ENCODE results near the gene HSPBP1. TPM values are rescaled to one million over a fixed set of nuclear protein-coding genes. Genes with fewer than 3 reads are reported as not detected.

HSPBP1 gene
- total and polyA plus RNA-seq, 2 of the 4 experiments (the other 2 are of a cell fraction), result 21.0 to 43.2 TPM

DNA sequence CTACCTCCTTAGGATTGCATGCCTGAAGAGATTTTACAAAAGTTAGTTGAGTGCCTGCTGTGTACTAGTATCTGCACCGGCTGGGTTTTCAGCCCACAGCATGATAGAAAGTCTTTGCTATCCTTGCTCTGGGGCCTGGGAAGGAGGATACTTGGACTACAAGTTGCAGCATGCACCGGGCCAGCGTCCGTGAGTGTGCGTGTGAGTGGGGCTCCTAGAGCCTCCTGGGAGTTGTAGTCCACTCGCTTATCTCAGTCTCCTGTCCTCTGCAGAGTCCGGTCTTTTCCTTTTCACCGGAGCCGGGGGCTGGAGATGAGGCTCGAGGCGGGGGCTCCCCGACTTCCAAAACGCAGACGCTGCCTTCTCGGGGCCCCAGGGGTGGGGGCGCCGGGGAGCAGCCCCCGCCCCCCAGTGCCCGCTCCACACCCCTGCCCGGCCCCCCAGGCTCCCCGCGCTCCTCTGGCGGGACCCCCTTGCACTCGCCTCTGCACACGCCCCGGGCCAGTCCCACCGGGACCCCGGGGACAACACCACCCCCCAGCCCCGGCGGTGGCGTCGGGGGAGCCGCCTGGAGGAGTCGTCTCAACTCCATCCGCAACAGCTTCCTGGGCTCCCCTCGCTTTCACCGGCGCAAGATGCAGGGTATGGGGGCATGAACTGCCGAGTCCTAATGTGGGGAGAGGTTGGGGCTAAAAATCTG lies 24.5 kb upstream of the HSPBP1 start:
- Histone ChIP-seq H3K14ac (replicated peaks; ENCODE audit: low read depth, low read length) (no peak overlapping the region), H4K5ac (ENCODE audit: low read depth, low read length) (no peak overlapping the region), H3K27ac (ENCODE audit: insufficient read depth, low read length) (no peak overlapping the region), H2AK9ac (replicated peaks; ENCODE audit: low read depth, low read length, poor library complexity) (no peak overlapping the region), H3K9me1 (ENCODE audit: insufficient read depth, low read length) (no peaks in the 10 kb centered on the region), H4K8ac (ENCODE audit: low read depth in 2 of 2, low read length in 2 of 2) (no peak overlapping the region), H2AK5ac (ENCODE audit: low read depth, low read length) (no peak overlapping the region), H3K23ac (ENCODE audit: low read depth, low read length) (no peak overlapping the region), H2BK5ac (ENCODE audit: low read depth, low read length, poor library complexity, severe bottlenecking) (no peak overlapping the region), H4K20me1 (ENCODE audit: insufficient read depth, low read length) (no peaks in the 10 kb centered on the region), H2BK15ac (ENCODE audit: low read depth, low read length) (no peak overlapping the region), H3K9ac (ENCODE audit: low read depth, low read length) (no peak overlapping the region), H3K4me1 (ENCODE audit: control insufficient read depth, insufficient read depth, low read length) (no peaks in the 10 kb centered on the region), H3K36me3 (ENCODE audit: control insufficient read depth, insufficient read depth, low read length) (peaks cover 49% of the 10 kb centered on the region), H3K9me3 (ENCODE audit: control insufficient read depth, insufficient read depth, low read length) (no peaks in the 10 kb centered on the region; the same call in 1 of the 2 replicates), H2BK120ac (ENCODE audit: low read depth, low read length) (no peak overlapping the region), H3K4me2 (ENCODE audit: low read depth, low read length) (no peak overlapping the region), H3K4me3 (ENCODE audit: insufficient read depth, low read depth, low read length) (no peak overlapping the region), H2BK20ac (ENCODE audit: low read depth, low read length) (no peak overlapping the region), H3K56ac (ENCODE audit: extremely low read depth, insufficient read depth, low read length) (no peak overlapping the region), H3K79me1 (ENCODE audit: low read depth in 1 of 2, low read length in 2 of 2) (no peaks in the 10 kb centered on the region), H3K18ac (ENCODE audit: low read depth, low read length) (no peak overlapping the region), H3K4ac (ENCODE audit: low read depth, low read length) (no peak overlapping the region), H2AFZ (replicated peaks; ENCODE audit: low read length, poor library complexity) (no peak overlapping the region), H3K27me3 (ENCODE audit: control insufficient read depth, insufficient read depth, low read length) (no peaks in the 10 kb centered on the region), H4K91ac (ENCODE audit: insufficient read depth, low read depth, low read length) (no peak overlapping the region)
- dilution Hi-C loops (cut with HindIII; ENCODE audit: low sequenced_read_pairs, unreplicated experiment), result no loop called here
- DNase-seq (no peak), ATAC-seq (ENCODE audit: low read depth) (no peak)
- POLR2A ChIA-PET (ENCODE audit: unreplicated experiment), result no interaction called here
- 94% methylated on average over 16 of the region's 39 CpGs; no CpG with 5 or more reads in 1 of the 2 experiments for WGBS, 2 experiments (ENCODE audit: extremely low coverage in 2 of 2, insufficient read length in 1 of 2)
- intact Hi-C loops (cut with micrococcal nuclease), result loop anchor here (5.0 kb wide), 1 partner anchor 83 kb away; the partner anchor contains the start of gene RPL28
- CTCF ChIA-PET, result no interaction called here
- in situ Hi-C loops (cut with MboI; ENCODE audit: low sequenced_read_pairs), result no loop called here
- BruUV-seq (replicated peaks), result no TSS peak
- TF ChIP-seq NFE2L2 (IDR thresholded peaks at IDR 0.05; ENCODE audit: low read depth, low read length), result no peak
- no peak for TF ChIP-seq CHD1 (IDR thresholded peaks at IDR 0.05; ENCODE audit: low read depth, low read length)
- no peak for TF ChIP-seq SMC3 (IDR thresholded peaks at IDR 0.05; ENCODE audit: low read depth, low read length)
- TF ChIP-seq RAD21 (IDR thresholded peaks at IDR 0.05; ENCODE audit: low read length), result no peak
- no peak for TF ChIP-seq POLR2A (IDR thresholded peaks at IDR 0.05; ENCODE audit: low read depth, low read length)
- TF ChIP-seq, protein P1, sequence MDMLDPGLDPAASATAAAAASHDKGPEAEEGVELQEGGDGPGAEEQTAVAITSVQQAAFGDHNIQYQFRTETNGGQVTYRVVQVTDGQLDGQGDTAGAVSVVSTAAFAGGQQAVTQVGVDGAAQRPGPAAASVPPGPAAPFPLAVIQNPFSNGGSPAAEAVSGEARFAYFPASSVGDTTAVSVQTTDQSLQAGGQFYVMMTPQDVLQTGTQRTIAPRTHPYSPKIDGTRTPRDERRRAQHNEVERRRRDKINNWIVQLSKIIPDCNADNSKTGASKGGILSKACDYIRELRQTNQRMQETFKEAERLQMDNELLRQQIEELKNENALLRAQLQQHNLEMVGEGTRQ (IDR thresholded peaks at IDR 0.05; ENCODE audit: low read depth, low read length), result no peak
- no peak for TF ChIP-seq RCOR1 (IDR thresholded peaks at IDR 0.05; ENCODE audit: insufficient replicate concordance, low read length)
- TF ChIP-seq CEBPB (IDR thresholded peaks at IDR 0.05; ENCODE audit: low read depth, low read length), result no peak
- TF ChIP-seq MAFK (IDR thresholded peaks at IDR 0.05; ENCODE audit: low read depth, low read length), result no peak
- TF ChIP-seq MAZ (IDR thresholded peaks at IDR 0.05; ENCODE audit: borderline replicate concordance, low read depth, low read length), result no peak
- TF ChIP-seq BHLHE40 (IDR thresholded peaks at IDR 0.05; ENCODE audit: low read depth, low read length), result no peak
- TF ChIP-seq, protein P2, sequence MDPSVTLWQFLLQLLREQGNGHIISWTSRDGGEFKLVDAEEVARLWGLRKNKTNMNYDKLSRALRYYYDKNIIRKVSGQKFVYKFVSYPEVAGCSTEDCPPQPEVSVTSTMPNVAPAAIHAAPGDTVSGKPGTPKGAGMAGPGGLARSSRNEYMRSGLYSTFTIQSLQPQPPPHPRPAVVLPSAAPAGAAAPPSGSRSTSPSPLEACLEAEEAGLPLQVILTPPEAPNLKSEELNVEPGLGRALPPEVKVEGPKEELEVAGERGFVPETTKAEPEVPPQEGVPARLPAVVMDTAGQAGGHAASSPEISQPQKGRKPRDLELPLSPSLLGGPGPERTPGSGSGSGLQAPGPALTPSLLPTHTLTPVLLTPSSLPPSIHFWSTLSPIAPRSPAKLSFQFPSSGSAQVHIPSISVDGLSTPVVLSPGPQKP (IDR thresholded peaks at IDR 0.05; ENCODE audit: borderline replicate concordance, low read depth, low read length), result no peak
- TF ChIP-seq RFX5 (IDR thresholded peaks at IDR 0.05; ENCODE audit: low read depth, low read length), result no peak
- TF ChIP-seq, protein P3, sequence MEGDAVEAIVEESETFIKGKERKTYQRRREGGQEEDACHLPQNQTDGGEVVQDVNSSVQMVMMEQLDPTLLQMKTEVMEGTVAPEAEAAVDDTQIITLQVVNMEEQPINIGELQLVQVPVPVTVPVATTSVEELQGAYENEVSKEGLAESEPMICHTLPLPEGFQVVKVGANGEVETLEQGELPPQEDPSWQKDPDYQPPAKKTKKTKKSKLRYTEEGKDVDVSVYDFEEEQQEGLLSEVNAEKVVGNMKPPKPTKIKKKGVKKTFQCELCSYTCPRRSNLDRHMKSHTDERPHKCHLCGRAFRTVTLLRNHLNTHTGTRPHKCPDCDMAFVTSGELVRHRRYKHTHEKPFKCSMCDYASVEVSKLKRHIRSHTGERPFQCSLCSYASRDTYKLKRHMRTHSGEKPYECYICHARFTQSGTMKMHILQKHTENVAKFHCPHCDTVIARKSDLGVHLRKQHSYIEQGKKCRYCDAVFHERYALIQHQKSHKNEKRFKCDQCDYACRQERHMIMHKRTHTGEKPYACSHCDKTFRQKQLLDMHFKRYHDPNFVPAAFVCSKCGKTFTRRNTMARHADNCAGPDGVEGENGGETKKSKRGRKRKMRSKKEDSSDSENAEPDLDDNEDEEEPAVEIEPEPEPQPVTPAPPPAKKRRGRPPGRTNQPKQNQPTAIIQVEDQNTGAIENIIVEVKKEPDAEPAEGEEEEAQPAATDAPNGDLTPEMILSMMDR (conservative IDR thresholded peaks at IDR 0.05; ENCODE audit: low read depth, low read length), result no peak
- no peak for TF ChIP-seq MXI1 (IDR thresholded peaks at IDR 0.05; ENCODE audit: borderline replicate concordance, low read depth, low read length)
